GM23338 (cell line): ENCODE data around the gene ST6GALNAC3. TPM values are rescaled to one million over a fixed set of nuclear protein-coding genes. Genes with fewer than 3 reads are reported as not detected.

Experiments
- ATAC-seq: fragments of 200-7000 bp; cut with Tn5 transposase; 3 replicates; pipeline ENCODE4 v1.9.1; 2020
- DNase-seq: peaks from one replicate; pipeline ENCODE4 v3.0.0-alpha.2; 2015; ENCODE audit warnings: low spot score
- H2AFZ ChIP-seq: fragments of 200-600 bp; sonication (generic); 2 replicates; pipeline ENCODE4 v1.8.0; 2016; ENCODE audit warnings: antibody characterized with exemption, mild to moderate bottlenecking, moderate library complexity
- H3F3A ChIP-seq: fragments of 200-600 bp; sonication (generic); replicated peaks from 2 replicates; pipeline ENCODE4 v1.8.0; 2017; ENCODE audit warnings: antibody characterized with exemption, mixed run types, low read depth
- H3K27ac ChIP-seq: fragments of 200-600 bp; sonication (generic); 2 replicates; pipeline ENCODE4 v1.6.1; 2016; ENCODE audit warnings: low read depth
- H3K27me3 ChIP-seq: fragments of 200-600 bp; sonication (generic); 2 replicates; pipeline ENCODE4 v1.8.0; 2016; ENCODE audit warnings: mild to moderate bottlenecking, mixed run types, moderate library complexity; ENCODE audit not compliant: insufficient read depth
- H3K36me3 ChIP-seq: fragments of 200-600 bp; sonication (generic); 2 replicates; pipeline ENCODE4 v1.8.0; 2016; ENCODE audit warnings: mild to moderate bottlenecking; ENCODE audit not compliant: insufficient read depth
- H3K4me1 ChIP-seq: fragments of 200-600 bp; sonication (generic); 2 replicates; pipeline ENCODE4 v1.8.0; 2016; ENCODE audit warnings: mild to moderate bottlenecking, moderate library complexity; ENCODE audit not compliant: insufficient read depth
- H3K4me2 ChIP-seq: fragments of 200-600 bp; sonication (generic); 2 replicates; pipeline ENCODE4 v1.7.1; 2017; ENCODE audit warnings: mixed run types
- H3K4me3 ChIP-seq: fragments of 200-600 bp; sonication (generic); 2 replicates; pipeline ENCODE4 v1.6.1; 2016; ENCODE audit warnings: mixed run types
- H3K79me2 ChIP-seq: fragments of 200-600 bp; sonication (generic); replicated peaks from 2 replicates; pipeline ENCODE4 v1.8.0; 2017; ENCODE audit warnings: mild to moderate bottlenecking; ENCODE audit not compliant: insufficient read depth
- H3K9me2 ChIP-seq: fragments of 200-600 bp; sonication (generic); 2 replicates; pipeline ENCODE4 v1.8.0; 2017; ENCODE audit not compliant: insufficient read depth
- H4K20me1 ChIP-seq: fragments of 200-600 bp; sonication (generic); replicated peaks from 2 replicates; pipeline ENCODE4 v1.8.0; 2017; ENCODE audit warnings: mild to moderate bottlenecking; ENCODE audit not compliant: insufficient read depth
- H3K27ac Mint-ChIP-seq: 2 replicates; pipeline ENCODE4 v1.8.0; 2020; ENCODE audit warnings: inconsistent platforms, mild to moderate bottlenecking, moderate library complexity, mixed read lengths
- H3K27me3 Mint-ChIP-seq: 3 replicates; pipeline ENCODE4 v1.8.0; 2022; ENCODE audit warnings: low read depth, mild to moderate bottlenecking, moderate library complexity, mixed read lengths, inconsistent platforms; ENCODE audit not compliant: insufficient read depth, poor library complexity
- H3K36me3 Mint-ChIP-seq: 3 replicates; pipeline ENCODE4 v1.8.0; 2021; ENCODE audit warnings: low read depth, mild to moderate bottlenecking, inconsistent platforms, moderate library complexity, mixed read lengths
- H3K4me1 Mint-ChIP-seq: 3 replicates; pipeline ENCODE4 v1.8.0; 2020; ENCODE audit warnings: mild to moderate bottlenecking, inconsistent platforms, mixed read lengths
- H3K4me3 Mint-ChIP-seq: 3 replicates; pipeline ENCODE4 v1.8.0; 2021; ENCODE audit warnings: moderate library complexity, mild to moderate bottlenecking, inconsistent platforms, mixed read lengths
- H3K9me3 Mint-ChIP-seq: 3 replicates; pipeline ENCODE4 v1.8.0; 2020; ENCODE audit warnings: moderate library complexity, mild to moderate bottlenecking, inconsistent platforms, mixed read lengths
- CREB1 ChIP-seq: fragments of 250-450 bp; sonication (Bioruptor Pico); IDR thresholded peaks from 2 replicates; pipeline ENCODE4 v1.5.0; 2020; ENCODE audit warnings: low read depth, mild to moderate bottlenecking, moderate library complexity
- CTCF ChIP-seq, 2 experiments: fragments of 200-600 bp in 1 of 2; sonication (generic) in 1 of 2; conservative IDR thresholded peaks; 2 replicates each; pipeline versions ENCODE4 v1.5.1 to v1.6.1; 2016 to 2017; ENCODE audit warnings: antibody characterized with exemption in 2 of 2, low read depth in 2 of 2, mild to moderate bottlenecking in 2 of 2, moderate library complexity in 1 of 2
- ETS1 ChIP-seq: IDR thresholded peaks from 2 replicates; pipeline ENCODE4 v1.6.1; 2016; ENCODE audit warnings: antibody characterized with exemption
- EZH2 ChIP-seq: fragments of 200-600 bp; sonication (generic); IDR thresholded peaks from one replicate; pipeline ENCODE4 v1.8.0; 2017; ENCODE audit warnings: antibody characterized with exemption, mild to moderate bottlenecking, low read depth; ENCODE audit not compliant: unreplicated experiment
- EZH2phosphoT487 ChIP-seq: fragments of 200-600 bp; sonication (generic); IDR thresholded peaks from one replicate; pipeline ENCODE4 v1.8.1; 2018; ENCODE audit warnings: antibody characterized with exemption; ENCODE audit not compliant: unreplicated experiment
- JUNB ChIP-seq: IDR thresholded peaks from one replicate; pipeline ENCODE4 v1.6.1; 2016; ENCODE audit warnings: antibody characterized with exemption; ENCODE audit not compliant: unreplicated experiment
- NANOG ChIP-seq: IDR thresholded peaks from 2 replicates; pipeline ENCODE4 v1.6.1; 2016; ENCODE audit warnings: antibody characterized with exemption, borderline replicate concordance
- POLR2AphosphoS5 ChIP-seq: IDR thresholded peaks from 2 replicates; pipeline ENCODE4 v1.6.1; 2016; ENCODE audit warnings: antibody characterized with exemption, low read depth
- REST ChIP-seq: IDR thresholded peaks from one replicate; pipeline ENCODE4 v1.6.1; 2018; ENCODE audit warnings: antibody characterized with exemption; ENCODE audit not compliant: unreplicated experiment
- STAT1 ChIP-seq: IDR thresholded peaks from one replicate; pipeline ENCODE4 v1.6.1; 2016; ENCODE audit warnings: antibody characterized with exemption; ENCODE audit not compliant: unreplicated experiment
- ZNF114 ChIP-seq: fragments of 250-450 bp; sonication (Bioruptor Pico); IDR thresholded peaks from 2 replicates; pipeline ENCODE4 v1.5.0; 2020; ENCODE audit warnings: mild to moderate bottlenecking, moderate library complexity
- ZNF331 ChIP-seq: fragments of 250-450 bp; sonication (Bioruptor Pico); IDR thresholded peaks from 2 replicates; pipeline ENCODE4 v1.5.0; 2020; ENCODE audit warnings: low read depth, mild to moderate bottlenecking, moderate library complexity
- ZNF462 ChIP-seq: fragments of 250-450 bp; sonication (Bioruptor Pico); IDR thresholded peaks from 2 replicates; pipeline ENCODE4 v1.5.0; 2020; ENCODE audit warnings: mild to moderate bottlenecking, moderate library complexity
- polyA plus RNA-seq: library from polyadenylated mRNA; unstranded; fragments of >200 nt; fragmentation: Nextera tagmentation; extraction: Ambion mirVana; gene quantifications from 2 replicates; pipeline ENCODE4 v1.2.1, GENCODE V29; 2016
- total RNA-seq: library from RNA; depleted of rRNA; stranded (reverse); fragments of >200 nt; shearing (Covaris generic); gene quantifications from 2 replicates; pipeline ENCODE4 v1.2.3, GENCODE V29; 2014

Gene ST6GALNAC3
- total and polyA plus RNA-seq, 2 experiments from 2014 or later = 4.7 to 11.6 TPM

GRCh38 chr1:76640723-76641122 is 566.2 kb downstream of the ST6GALNAC3 start:
- no peak overlapping the region for H3K4me3 ChIP-seq
- no peaks in the 10 kb centered on the region for H3K27me3 ChIP-seq
- no peak overlapping the region for H3K27ac Mint-ChIP-seq
- no peak overlapping the region for H3K4me3 Mint-ChIP-seq
- TF ChIP-seq EZH2 (no peak), STAT1 (no peak), EZH2phosphoT487 (no peak), REST (no peak), ZNF331 (CRISPR knock-in tag) (no peak), ZNF462 (CRISPR knock-in tag) (no peak), NANOG (no peak), CTCF (conservative IDR thresholded peaks at IDR 0.05; ENCODE audit: low read depth in 2 of 2) (no peak), JUNB (no peak), CREB1 (CRISPR knock-in tag) (no peak), ETS1 (no peak), ZNF114 (CRISPR knock-in tag) (no peak), POLR2AphosphoS5 (no peak)
- H3K79me2 ChIP-seq = no peaks in the 10 kb centered on the region
- no peaks in the 10 kb centered on the region for H3K4me1 ChIP-seq
- H3K27ac ChIP-seq = no peak overlapping the region
- no peaks in the 10 kb centered on the region for H3K27me3 Mint-ChIP-seq
- H3K36me3 ChIP-seq = no peaks in the 10 kb centered on the region
- H3K4me2 ChIP-seq = no peak overlapping the region
- ATAC-seq (no peak), DNase-seq (no peak)
- H3K9me2 ChIP-seq = peaks cover 7% of the 10 kb centered on the region; the same call in 1 of the 2 replicates
- no peaks in the 10 kb centered on the region for H3F3A ChIP-seq
- H2AFZ ChIP-seq = no peak overlapping the region
- no peaks in the 10 kb centered on the region for H4K20me1 ChIP-seq
- no peaks in the 10 kb centered on the region for H3K4me1 Mint-ChIP-seq
- H3K36me3 Mint-ChIP-seq = no peaks in the 10 kb centered on the region
- H3K9me3 Mint-ChIP-seq = no peaks in the 10 kb centered on the region
